Smooth muscle cell (in vitro differentiated cells): ENCODE results near the gene CEP63. TPM values are rescaled to one million over a fixed set of nuclear protein-coding genes. Genes with fewer than 3 reads are reported as not detected.

ENCODE experiments used
- DNase-seq: peaks from one replicate; lab custom pipeline; 2025; ENCODE audit not compliant: unreplicated experiment; lab: John Stamatoyannopoulos, UW
- H2AFZ ChIP-seq: fragments of 200-600 bp; sonication (generic); 2 replicates; pipeline ENCODE4 v1.6.0; 2016; ENCODE audit warnings: antibody characterized with exemption, low read depth, mild to moderate bottlenecking
- H3F3A ChIP-seq: fragments of 200-600 bp; sonication (generic); 2 replicates; pipeline ENCODE4 v1.6.0; 2017; ENCODE audit warnings: antibody characterized with exemption, low read depth
- H3K27ac ChIP-seq: fragments of 200-600 bp; sonication (generic); 2 replicates; pipeline ENCODE4 v1.5.1; 2016; ENCODE audit warnings: low read depth, mild to moderate bottlenecking
- H3K27me3 ChIP-seq: fragments of 200-600 bp; sonication (generic); 2 replicates; pipeline ENCODE4 v1.6.1; 2016; ENCODE audit warnings: low read depth, mild to moderate bottlenecking
- H3K36me3 ChIP-seq: fragments of 200-600 bp; sonication (generic); 2 replicates; pipeline ENCODE4 v1.5.1; 2016; ENCODE audit warnings: low read depth
- H3K4me1 ChIP-seq: fragments of 200-600 bp; sonication (generic); 2 replicates; pipeline ENCODE4 v1.5.1; 2016; ENCODE audit warnings: low read depth
- H3K4me2 ChIP-seq: fragments of 200-600 bp; sonication (generic); 2 replicates; pipeline ENCODE4 v1.6.0; 2016; ENCODE audit warnings: mild to moderate bottlenecking
- H3K4me3 ChIP-seq: fragments of 200-600 bp; sonication (generic); 2 replicates; pipeline ENCODE4 v1.5.1; 2016; ENCODE audit warnings: mild to moderate bottlenecking
- H3K79me2 ChIP-seq: fragments of 200-600 bp; sonication (generic); 2 replicates; pipeline ENCODE4 v1.6.0; 2016; ENCODE audit warnings: low read depth, mild to moderate bottlenecking
- H3K9ac ChIP-seq: fragments of 200-600 bp; sonication (generic); 2 replicates; pipeline ENCODE4 v1.6.0; 2016; ENCODE audit warnings: low read depth
- H3K9me3 ChIP-seq: fragments of 200-600 bp; sonication (generic); replicated peaks from 2 replicates; pipeline ENCODE4 v1.5.1; 2016; ENCODE audit warnings: low read depth
- H4K20me1 ChIP-seq: fragments of 200-600 bp; sonication (generic); 2 replicates; pipeline ENCODE4 v1.6.0; 2016; ENCODE audit warnings: low read depth
- WGBS: methylation state at CpG from one replicate; pipeline ENCODE4 v1.1.7; 2016; ENCODE audit warnings: low lambda C conversion rate; 5-methylcytosine and 5-hydroxymethylcytosine counted together
- polyA plus RNA-seq: library from polyadenylated mRNA; unstranded; fragments of >200 nt; fragmentation: Nextera tagmentation; extraction: Ambion mirVana; gene quantifications from 2 replicates; pipeline ENCODE4 v1.2.1, GENCODE V29; 2016
- total RNA-seq: library from RNA; depleted of rRNA; stranded (reverse); fragments of >200 nt; gene quantifications from 2 replicates; pipeline ENCODE4 v1.2.3, GENCODE V29; 2014
- TF ChIP-seq, protein P1 (sequence below): fragments of 200-600 bp; sonication (generic); IDR thresholded peaks from 2 replicates; pipeline ENCODE4 v1.5.1; 2017; ENCODE audit warnings: borderline replicate concordance, mild to moderate bottlenecking, antibody characterized with exemption; ENCODE audit not compliant: insufficient read depth, poor library complexity, severe bottlenecking

Gene CEP63
- total and polyA plus RNA-seq, 2 experiments from 2014 or later = 16.9 to 24.5 TPM

DNA sequence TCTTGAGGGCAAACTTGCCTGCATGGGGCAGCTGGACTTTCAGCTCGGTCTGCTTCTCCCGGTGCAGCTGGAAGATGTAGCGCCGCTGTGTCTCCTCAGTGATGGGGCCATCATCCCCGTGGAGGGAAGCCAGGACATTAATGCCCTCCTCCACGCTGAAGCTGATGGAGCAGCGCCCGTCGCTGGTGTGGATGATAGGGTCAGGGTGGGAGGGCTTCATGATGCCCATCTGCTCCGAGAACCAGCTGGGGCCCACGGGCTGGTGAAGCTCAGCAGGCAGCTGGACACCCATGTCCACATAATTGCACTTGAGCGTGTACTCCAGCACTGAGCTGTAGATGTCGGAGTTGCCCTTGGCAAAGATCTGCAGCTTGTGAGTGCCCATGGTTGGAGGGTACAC, 118.1 kb downstream of the CEP63 start:
- Histone ChIP-seq H3K9ac (no peak overlapping the region), H3K27me3 (no peaks in the 10 kb centered on the region), H3K27ac (no peak overlapping the region), H3K4me2 (no peak overlapping the region), H3K4me3 (no peak overlapping the region), H3F3A (no peaks in the 10 kb centered on the region), H3K9me3 (no peaks in the 10 kb centered on the region), H3K36me3 (no peaks in the 10 kb centered on the region), H3K4me1 (peaks cover 18% of the 10 kb centered on the region), H4K20me1 (no peaks in the 10 kb centered on the region), H3K79me2 (no peaks in the 10 kb centered on the region), H2AFZ (no peak overlapping the region)
- TF ChIP-seq, protein P1, sequence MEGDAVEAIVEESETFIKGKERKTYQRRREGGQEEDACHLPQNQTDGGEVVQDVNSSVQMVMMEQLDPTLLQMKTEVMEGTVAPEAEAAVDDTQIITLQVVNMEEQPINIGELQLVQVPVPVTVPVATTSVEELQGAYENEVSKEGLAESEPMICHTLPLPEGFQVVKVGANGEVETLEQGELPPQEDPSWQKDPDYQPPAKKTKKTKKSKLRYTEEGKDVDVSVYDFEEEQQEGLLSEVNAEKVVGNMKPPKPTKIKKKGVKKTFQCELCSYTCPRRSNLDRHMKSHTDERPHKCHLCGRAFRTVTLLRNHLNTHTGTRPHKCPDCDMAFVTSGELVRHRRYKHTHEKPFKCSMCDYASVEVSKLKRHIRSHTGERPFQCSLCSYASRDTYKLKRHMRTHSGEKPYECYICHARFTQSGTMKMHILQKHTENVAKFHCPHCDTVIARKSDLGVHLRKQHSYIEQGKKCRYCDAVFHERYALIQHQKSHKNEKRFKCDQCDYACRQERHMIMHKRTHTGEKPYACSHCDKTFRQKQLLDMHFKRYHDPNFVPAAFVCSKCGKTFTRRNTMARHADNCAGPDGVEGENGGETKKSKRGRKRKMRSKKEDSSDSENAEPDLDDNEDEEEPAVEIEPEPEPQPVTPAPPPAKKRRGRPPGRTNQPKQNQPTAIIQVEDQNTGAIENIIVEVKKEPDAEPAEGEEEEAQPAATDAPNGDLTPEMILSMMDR = no peak
- no peak for DNase-seq
- WGBS = 92% methylated on average over 13 of the region's 13 CpGs

DNA sequence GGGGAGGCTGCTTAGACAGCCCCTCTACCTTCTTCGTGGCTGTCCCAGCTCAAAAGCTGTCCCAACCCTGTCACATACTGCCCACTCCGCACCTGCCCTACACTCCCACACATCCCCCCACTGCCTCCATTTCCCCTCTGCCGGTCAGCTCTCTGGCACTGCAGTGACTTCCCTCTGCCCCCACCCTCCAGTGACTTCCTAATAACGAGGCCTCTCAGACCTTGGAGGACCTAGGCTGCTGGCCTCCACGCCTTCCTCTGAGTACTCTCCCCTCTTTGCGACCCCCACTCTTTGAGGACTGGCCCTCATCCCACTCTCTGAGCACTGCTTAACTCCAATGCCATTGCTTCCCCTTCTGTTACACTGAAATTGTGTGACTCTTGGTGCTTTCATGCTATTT, 119.7 kb downstream of the CEP63 start:
- 79% methylated on average over 6 of the region's 6 CpGs for WGBS
- H3K27ac ChIP-seq = no peak overlapping the region
- H3K79me2 ChIP-seq = no peaks in the 10 kb centered on the region
- H3K9ac ChIP-seq = no peak overlapping the region
- H3K4me1 ChIP-seq = peaks cover 18% of the 10 kb centered on the region
- H3K36me3 ChIP-seq = no peaks in the 10 kb centered on the region
- no peak overlapping the region for H3K4me2 ChIP-seq
- no peak overlapping the region for H2AFZ ChIP-seq
- peaks cover 7% of the 10 kb centered on the region for H3K27me3 ChIP-seq
- TF ChIP-seq, protein P1 = no peak
- no peak overlapping the region for H3K4me3 ChIP-seq
- no peaks in the 10 kb centered on the region for H4K20me1 ChIP-seq
- H3K9me3 ChIP-seq = no peaks in the 10 kb centered on the region
- H3F3A ChIP-seq = no peaks in the 10 kb centered on the region
- no peak for DNase-seq

DNA sequence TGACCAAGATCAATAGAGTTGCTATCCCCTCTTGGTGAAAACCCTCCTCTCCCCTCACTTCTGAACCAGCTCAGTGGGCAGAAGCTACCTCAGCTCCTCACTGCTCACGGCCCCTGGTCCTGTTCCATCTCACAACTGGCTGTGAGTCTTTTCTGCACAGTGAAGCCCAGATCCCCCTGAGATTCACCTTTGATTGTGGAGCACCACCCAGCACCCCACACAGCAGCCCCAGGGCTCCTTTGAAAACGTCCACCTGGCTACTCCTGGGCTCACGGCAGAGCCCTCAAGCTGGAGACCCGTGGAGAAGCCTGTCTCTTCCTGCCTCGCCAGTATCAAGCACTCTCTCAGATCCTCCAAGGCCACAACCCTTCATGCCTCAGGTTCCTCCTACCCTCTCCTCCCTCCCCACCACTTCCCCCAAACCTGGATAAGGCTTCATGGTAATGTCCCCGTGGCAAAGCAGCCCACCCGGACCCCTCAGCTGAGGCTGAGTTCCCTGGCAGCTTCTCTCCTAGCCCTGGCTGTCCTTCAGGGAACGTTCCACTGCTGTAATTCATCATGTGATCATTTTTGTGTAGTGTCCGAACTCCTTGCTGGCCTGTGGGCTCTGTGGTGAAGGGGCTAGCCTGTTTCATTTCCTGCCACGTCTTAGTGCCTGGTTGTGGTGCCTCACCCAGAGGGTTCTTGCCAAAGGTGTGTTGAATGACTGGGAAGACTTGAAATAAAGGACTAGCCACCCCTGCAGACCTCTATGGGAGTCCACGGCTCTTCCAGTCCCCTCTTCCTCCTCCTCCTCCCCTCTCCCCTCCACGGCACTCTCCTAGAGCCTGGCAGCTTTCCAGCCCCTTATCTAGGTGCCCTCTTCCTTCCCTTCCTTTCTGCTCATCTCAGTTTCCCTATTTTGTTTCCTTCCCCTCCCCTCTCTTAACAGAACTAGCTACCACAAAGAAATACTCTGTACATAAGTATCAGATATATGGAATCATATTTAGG, 120.5 kb downstream of the CEP63 start:
- Histone ChIP-seq H3F3A (no peaks in the 10 kb centered on the region), H3K4me1 (peaks cover 15% of the 10 kb centered on the region), H3K4me2 (no peak overlapping the region), H3K4me3 (no peak overlapping the region), H3K9me3 (no peaks in the 10 kb centered on the region), H2AFZ (no peak overlapping the region), H3K9ac (no peak overlapping the region), H3K36me3 (no peaks in the 10 kb centered on the region), H3K27me3 (peaks cover 7% of the 10 kb centered on the region), H3K27ac (no peak overlapping the region), H4K20me1 (no peaks in the 10 kb centered on the region), H3K79me2 (no peaks in the 10 kb centered on the region)
- DNase-seq = no peak
- TF ChIP-seq, protein P1 = no peak
- WGBS = 73% methylated on average over 12 of the region's 12 CpGs
